Urothelium cell line (cell line): ENCODE data around the gene SPATA32.

Source experiments
- DNase-seq: peaks from one replicate; pipeline ENCODE4 v3.0.0; 2011; ENCODE audit warnings: low spot score, mixed read lengths
- FAIRE-seq: peaks from 2 replicates; lab custom pipeline; 2011; peaks lifted over from hg19 to GRCh38; lab: Jason Lieb, UNC

Gene SPATA32

DNA sequence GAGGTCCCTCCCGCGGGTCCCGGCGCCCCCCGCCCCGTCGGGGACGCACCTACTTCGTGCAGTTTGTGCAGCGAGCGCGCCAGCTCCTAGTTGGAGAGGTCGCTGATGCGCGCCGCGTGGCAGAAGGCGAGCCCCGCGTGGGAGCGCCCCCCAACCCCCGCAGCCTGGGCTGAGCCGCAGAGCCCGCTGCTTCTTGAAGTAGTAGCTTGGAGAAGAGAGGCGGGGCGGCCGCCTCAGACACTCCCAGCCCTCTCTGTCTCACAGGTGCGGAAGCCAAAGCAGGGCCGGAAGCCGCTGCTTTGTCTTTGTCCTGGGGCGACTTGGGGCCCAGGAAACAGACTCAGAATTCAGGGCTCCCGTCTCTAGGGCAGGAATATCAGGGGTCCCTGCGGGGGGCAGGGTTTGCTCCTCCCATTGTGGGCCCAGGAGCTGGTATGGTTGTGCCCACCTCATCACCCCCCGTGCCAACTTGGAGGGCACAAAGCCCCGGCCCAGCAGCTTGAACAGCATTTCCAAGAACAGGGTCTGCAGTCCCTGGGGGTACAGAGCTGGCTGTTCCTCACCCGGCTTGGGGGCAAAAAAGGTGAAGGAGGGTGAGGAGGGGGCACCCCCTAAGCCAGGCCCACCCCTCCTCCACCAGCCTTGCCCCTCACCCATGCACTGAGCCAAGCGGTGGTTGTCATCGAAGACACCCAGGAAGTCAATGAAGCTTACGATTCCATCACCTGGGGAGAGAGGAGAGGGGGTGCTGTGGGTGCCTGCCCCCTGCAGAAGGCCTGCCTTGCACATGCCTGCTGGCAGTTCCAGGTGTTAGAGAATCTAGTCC is 13.5 kb downstream of the SPATA32 start:
- FAIRE-seq (no peak), DNase-seq (no peak)

DNA sequence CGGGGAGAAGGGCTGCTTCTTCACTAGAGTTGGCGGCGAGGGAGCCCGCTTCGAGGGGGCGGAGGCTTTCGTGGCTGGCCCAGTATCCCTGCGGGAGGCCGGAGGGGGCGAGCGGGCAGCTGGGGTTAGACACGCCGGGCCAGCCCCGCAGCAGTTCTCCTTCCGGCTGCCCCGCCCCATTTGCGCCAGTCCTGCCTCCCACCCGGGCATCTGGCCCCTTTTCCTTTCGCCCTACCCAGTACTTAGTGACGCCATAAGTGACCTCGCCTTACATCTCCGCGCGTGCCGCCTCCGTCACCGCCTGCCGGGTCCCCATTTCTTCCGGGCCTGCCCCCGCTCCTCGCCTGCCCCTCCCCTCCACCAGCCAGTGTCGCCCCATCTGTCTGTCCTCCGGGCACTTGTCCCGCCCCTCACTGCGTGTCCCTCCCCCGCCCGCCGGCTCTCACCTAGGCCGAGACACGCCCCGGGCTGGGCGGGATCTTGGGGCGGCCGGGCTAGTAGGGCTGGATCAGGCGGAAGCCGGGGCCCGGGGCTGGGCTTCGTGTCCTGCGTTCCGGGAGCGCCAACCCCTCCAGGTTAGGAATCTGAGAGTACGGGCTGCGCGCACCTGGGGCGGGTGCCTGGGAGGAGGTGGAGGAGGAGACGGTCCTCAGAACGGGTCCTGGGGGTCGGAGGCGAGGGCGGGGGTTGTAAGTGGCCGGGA is 14.3 kb downstream of the SPATA32 start:
- DNase-seq, result no peak
- FAIRE-seq, result no peak

DNA sequence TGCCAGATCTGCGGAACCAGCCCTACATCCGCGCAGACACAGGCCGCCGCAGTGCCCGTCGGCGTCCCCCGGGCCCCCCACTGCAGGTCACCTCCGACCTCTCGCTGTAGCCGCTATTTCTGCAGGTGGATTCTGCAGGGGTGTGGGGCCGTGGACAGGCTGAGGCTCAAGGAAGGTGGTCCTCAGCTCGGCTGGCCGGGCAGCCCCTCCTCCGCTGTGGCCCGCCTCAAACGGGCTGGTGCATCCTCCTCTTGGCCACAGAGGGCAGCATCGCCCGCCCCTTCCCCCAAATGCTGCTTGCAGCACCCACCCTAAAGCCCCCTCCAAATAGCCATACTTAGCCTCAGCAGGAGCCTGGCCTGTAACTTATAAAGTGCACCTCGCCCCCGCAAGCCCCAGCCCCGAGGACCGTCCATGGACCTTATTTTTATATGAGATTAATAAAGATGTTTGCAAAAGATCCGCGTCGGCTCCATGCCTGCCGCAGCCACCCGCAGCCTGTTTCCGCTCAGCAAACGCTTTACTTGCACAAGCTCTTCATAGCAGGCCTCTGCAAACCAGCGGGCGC is 14.9 kb downstream of the SPATA32 start:
- FAIRE-seq (no peak), DNase-seq (no peak)

DNA sequence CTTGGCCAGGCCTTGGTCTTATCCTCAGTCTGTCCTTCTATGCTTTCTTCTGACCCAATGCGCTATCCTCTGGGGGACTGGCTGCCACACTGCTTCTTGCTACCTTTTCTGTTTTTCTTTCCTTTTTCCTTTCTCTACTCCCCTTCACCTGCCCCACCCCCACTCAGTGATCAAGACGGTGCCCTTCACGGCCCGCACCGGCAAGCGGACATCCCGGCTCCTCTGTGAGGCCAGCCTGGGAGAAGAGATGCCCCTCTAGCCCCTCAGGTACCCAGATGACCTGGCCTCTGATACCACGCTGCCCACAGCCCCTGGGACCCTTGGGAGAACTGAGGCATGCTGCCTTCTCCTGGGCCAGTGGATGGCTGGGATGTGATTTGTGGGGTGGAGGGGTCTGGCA is 15.6 kb downstream of the SPATA32 start:
- no peak for FAIRE-seq
- DNase-seq, result no peak

DNA sequence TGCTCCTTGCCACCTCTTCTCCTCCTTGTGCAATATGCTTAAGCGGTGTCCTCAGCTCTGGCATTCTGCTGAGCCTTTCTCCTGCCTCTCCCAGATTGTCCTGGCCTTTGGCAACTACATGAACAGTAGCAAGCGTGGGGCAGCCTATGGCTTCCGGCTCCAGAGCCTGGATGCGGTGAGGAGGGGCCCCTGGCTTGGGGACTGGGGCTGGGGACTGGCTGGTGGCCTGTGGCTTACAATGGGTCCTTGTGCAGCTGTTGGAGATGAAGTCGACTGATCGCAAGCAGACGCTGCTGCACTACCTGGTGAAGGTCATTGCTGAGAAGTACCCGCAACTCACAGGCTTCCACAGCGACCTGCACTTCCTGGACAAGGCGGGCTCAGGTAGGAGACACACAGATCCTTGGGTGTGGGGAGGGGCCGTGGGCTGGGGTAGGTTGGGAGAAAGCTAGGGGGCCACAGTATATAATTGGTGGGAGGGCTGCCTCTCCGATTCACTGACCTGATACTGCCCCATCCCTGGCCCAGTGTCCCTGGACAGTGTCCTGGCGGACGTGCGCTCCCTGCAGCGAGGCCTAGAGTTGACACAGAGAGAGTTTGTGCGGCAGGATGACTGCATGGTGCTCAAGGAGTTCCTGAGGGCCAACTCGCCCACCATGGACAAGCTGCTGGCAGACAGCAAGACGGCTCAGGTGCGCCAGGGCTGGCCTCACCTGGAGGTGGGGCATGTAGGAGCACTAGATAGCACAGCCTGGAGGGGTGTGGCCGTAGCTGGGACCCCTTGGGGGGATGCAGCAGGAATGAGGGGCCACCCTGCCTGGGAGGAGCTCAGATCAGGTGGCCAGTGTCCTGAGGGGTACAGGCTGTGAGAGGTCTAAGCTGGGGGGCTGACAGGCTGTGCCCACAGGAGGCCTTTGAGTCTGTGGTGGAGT is 16.9 kb downstream of the SPATA32 start:
- DNase-seq (no peak), FAIRE-seq (no peak)

DNA sequence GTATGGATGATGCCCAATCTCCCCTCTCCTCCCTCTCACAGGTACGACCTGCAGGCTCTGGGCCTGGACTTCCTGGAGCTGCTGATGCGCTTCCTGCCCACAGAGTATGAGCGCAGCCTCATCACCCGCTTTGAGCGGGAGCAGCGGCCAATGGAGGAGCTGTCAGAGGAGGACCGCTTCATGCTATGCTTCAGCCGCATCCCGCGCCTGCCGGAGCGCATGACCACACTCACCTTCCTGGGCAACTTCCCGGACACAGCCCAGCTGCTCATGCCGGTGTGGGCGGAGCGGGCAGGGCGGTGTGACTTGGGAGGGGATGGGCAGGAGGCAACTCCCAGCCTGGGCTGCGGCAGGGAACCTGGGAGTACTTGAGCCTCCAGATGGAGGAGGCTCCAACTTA is 18.1 kb downstream of the SPATA32 start:
- peak; percentile 42 for FAIRE-seq

DNA sequence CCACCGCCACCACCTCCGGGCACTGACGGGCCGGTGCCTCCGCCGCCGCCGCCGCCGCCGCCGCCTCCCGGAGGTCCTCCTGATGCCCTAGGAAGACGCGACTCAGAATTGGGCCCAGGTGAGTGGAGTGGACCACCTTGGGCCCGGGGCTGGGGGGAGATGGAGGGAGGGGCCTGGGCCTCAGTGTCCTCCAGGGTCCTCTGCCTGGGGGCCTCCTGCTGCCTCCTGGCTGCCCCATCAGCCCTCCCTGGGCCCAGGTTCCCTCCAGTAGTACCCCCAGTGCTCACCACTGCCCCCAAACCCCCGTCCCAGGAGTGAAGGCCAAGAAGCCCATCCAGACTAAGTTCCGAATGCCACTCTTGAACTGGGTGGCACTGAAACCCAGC is 19.9 kb downstream of the SPATA32 start:
- FAIRE-seq, result no peak
- no peak for DNase-seq

More for the DNA sequence above, 18.1 kb downstream of the SPATA32 start:
- no peak for DNase-seq

DNA sequence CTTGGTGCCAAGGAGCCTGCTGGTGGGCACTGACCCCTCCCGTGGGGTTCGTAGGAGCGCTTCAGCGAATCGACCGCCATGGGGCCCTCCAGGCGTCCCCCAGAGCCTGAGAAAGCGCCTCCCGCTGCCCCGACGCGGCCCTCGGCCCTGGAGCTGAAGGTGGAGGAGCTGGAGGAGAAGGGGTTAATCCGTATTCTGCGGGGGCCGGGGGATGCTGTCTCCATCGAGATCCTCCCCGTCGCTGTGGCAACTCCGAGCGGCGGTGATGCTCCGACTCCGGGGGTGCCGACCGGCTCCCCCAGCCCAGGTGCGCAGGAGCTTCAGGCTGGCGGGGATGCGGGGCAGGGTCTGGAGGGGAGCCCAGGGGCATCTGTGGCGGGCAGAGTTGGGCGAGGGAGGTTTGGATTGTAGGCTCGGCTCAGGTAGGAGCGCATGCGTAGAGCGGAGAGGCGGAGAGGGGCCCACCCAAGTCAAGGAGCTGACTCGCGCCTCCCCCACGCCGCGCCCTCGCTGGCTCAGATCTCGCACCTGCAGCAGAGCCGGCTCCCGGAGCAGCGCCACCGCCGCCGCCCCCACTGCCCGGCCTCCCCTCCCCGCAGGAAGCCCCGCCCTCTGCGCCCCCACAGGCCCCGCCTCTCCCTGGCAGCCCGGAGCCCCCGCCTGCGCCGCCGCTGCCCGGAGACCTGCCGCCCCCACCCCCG is 20.4 kb downstream of the SPATA32 start:
- FAIRE-seq, result no peak
- DNase-seq, result no peak

DNA sequence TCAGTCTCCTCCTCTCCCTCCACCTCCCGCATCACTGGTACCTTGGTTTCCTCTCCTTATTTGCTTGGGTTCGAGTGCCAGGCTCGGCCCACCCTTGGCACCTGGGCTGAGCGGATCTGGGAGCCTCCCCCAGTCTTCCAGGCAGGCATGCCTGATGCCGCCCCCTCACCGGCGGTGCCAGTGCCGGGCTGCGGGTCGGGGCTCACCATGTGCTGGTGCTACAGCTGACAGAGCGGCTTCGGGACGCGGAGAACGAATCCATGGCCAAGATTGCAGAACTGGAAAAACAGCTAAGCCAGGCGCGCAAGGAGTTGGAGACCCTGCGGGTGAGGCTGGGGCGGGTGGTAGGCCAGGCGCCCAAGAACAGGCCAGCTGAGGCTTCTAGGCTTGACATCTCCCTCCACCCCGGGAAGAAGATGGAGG is 21.0 kb downstream of the SPATA32 start:
- FAIRE-seq (no peak), DNase-seq (no peak)

DNA sequence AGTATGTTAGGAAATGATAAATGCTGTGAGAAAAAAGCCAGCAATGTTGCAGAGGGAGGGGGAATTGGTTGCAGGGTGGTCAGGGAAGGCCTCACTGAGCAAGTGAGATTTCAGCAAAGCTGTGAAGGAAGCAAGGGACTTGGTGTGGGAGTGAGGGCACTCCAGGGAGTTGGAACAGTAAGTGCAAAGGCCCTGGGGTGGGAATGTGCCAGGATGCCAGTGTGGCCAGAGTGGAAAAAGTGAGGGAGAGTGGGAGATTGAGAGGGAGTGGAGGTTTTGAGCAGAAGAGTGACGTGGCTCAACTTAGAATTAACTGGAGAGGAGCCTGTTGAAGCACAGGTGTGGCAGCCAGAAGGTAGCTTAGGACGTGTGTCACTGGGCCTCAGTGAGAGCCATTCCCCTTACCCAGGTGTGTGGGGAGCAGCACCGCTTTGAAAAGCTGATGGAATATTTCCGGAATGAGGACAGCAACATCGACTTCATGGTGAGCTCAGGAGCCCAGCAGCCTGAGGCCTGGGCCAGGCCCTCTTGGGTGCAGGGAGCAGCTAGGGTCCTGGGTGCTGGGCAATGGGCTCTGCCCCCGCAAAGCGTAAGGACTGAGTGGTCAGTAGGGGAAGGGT is 23.6 kb downstream of the SPATA32 start:
- FAIRE-seq, result no peak
- no peak for DNase-seq

DNA sequence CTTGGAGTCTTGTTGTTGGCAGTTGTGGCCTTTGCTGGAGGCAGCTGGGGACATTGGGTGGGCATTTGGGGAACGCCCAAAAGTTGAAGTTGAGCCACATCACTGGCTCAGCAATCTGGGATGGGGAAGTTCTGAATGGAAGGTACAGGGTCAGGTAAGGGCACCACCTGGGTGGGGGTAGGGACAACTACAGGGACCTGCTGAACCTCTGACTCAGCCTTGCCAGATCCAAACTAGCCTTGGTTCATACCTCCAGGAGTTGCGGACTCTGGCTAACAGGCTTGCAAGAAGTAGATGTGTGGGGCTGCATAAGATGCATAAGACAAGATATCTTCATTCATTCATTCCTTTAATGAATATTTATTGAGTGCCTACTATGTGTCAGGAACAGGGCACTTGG is 24.2 kb downstream of the SPATA32 start:
- no peak for DNase-seq
- no peak for FAIRE-seq

DNA sequence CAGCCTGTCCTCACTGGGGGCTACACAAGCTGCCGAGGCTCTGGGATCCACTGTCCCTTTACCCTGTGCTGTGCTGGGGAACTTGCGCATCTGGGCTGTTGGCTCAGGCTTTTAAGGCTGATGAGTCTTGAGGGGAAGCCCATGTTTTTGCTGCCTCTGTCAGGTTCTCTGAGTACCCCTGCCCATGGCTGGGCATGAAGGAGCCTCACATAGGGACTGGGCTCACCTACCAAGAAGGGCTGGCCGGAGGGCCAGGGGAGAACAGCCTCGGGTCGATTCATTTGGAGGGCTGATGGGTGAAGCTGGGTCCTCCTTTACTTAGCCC is 25.6 kb downstream of the SPATA32 start:
- no peak for FAIRE-seq
- no peak for DNase-seq

DNA sequence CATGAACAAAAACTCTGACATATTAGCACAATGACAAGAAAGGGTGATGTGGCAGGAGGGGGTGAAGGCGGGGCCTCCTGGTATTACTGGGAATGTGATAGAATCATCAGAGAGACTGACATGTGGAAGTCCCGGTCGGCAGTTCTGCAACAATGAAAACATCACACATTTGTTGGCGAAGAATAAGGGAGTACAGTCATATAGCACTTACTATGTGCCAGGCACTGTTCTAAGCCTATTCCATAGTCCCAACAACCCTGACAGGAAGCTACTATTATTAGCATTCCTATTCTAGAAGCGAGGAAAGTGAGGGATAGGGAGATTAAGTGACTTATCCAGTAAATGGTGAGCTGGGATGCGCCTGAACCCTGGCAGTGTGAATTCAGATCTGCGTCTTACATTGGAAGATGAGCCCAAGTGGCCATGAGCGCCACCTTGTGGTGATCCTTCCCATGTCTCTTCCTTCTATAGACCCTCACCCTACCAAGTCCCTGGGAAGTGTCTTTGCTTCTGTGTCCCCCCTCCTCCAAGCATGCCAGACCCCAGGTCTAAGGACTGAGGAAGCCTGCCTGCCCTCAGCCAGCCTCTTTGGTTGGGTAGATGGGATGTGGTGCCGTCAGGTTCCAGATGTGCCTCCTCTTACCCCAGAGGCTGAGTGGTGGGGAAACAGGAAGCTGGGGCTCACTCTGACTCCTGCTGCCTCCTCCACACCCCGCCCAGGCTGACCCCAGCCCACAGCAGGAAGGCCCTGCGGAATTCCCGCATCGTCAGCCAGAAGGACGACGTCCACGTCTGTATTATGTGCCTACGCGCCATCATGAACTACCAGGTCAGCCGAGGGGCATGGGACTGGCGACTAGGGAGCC is 26.2 kb downstream of the SPATA32 start:
- FAIRE-seq (peak; percentile 66), DNase-seq (peak; percentile 71)

DNA sequence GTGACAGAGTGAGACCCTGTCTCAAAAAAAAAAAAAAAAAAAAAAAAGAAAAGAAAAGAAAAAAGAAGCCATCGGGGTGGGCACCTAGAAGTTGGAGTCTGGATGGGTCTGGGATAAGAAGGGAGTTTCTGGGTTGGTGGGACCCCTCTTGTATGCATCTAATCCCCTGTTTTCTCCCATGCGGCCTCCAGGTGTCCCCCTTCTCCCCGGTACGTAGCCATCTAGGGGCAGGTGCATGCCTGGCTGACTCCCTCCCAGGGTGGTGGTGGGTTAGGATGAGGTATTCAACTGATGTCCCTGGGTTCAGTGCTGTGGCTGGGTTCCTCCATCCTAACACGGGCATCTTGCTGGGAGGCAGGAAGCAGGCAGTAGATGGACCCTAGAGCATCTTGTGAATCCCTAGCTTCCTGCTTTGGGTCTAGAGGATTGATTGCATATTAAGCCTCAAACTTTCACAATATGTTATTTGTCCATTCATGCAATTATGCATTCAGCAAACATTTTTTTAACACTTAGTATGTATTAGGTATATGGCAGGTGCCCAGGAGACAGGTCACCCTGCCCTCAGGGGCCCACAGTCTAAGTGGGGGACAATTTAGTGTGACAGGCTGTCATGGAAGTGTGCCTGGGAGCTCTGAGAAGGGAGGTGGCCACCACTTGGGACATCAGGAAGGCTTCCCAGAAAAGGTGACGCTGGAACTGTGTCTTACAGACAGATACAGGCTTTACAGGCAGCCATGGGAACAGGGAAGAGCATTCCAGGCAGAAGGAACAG is 27.1 kb downstream of the SPATA32 start:
- peak; percentile 46 for DNase-seq
- peak; percentile 46 for FAIRE-seq

DNA sequence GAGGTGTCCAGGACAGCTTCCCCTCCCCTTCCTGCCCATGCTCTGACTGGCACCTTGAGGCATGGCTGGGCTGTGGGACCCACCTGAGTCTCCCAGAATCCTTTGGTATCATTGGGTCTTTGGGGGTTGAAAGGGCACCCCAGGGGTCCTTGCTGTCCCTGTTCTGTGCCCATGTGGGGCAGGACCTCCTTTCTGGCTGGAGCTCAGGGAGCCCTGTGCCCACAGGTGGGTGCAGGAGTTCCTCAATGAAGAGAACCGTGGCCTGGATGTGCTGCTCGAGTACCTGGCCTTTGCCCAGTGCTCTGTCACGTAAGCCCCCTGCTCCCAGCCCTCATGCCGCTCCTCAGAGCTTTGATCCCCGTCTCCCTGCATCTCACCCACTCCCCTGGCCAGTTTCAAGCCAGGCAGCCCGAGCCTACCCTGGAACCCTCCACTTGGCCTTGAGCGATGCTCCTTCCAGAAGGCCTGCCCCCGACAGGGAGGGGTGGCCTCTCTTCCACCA is 28.4 kb downstream of the SPATA32 start:
- no peak for DNase-seq
- no peak for FAIRE-seq

DNA sequence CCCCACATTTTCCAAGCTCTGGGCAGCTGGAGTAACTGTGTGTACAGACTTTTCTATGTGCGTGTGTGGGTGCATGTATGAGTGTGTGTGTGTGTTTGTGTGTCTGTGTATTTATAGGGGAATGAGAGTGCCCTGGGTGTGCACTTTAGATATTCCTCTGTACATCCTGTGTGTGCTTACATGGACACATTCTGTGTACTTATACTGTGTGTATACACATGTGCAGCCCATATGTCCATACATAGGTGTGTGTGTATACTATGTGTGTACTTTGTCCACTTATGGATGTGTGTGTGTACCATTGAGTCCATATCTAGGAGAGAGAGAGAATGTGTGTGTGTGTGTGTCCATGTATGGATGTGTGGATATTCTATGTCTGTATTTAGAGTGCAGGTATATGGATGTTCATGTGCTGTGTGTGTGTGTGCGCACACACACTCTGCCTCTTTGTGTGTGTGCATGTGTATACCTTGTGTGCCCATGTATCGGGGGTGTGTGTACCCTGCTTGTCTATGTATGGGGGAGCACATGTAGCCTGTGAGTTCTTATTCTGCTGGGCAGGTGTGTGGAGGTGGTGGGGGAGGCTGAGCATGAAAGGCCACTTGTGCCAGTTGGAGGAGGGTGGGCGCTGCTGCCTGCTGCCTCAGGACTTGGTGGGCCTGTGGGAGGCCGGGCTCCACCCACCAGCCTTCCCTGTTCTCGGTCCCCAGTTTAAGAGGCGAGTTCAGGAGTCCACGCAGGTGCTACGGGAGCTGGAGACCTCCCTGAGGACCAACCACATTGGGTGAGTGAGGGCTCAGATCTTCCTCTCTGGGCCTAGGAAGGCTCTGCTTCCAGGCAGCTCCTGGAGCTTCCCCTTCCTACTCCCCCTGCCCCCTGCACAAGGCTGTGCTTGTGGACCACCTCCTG is 29.1 kb downstream of the SPATA32 start:
- FAIRE-seq, result peak; percentile 86
- no peak for DNase-seq

DNA sequence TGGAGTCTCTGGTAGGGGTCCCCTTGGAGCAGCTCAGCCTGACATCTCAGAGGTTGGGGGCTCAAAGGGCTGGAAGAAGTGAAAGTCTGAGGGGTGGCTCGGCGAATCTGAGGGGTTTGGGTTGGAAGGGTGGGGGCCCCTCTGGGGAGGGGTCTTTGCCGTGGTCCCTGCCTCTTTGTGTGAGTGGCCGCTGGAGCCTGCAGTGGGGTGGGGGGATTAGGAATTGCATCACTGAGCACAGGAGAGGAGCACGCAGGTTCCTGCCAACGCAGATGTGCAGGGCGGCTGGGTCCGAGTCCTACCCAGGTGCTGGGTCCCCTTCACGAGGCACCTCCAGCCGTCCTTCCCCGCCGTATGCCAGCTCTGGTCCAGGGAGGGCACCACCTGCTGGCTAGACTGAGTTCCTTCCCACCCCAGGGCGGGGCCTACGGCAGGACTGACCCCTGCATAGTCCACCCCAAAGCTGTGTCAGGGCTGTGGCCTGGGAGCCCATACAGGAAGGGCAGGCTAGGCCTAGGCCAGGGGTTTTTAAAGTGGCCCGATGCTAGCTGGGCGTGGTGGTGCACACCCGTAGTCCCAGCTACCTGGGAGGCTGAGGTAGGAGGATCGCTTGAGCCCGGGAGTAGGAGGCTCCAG is 30.3 kb downstream of the SPATA32 start:
- DNase-seq, result no peak
- no peak for FAIRE-seq
